HCT116 (cell line): ENCODE results near the gene RXRA.

Experiments used
- EZH2 ChIP-seq: fragments of 200-600 bp; sonication (generic); IDR thresholded peaks from 2 replicates; pipeline ENCODE4 v1.6.1; 2017; ENCODE audit warnings: antibody characterized with exemption, mixed run types
- JUND ChIP-seq: IDR thresholded peaks from 2 replicates; pipeline ENCODE4 v1.6.1; 2012
- POLR2A ChIP-seq: IDR thresholded peaks from 2 replicates; pipeline ENCODE4 v1.7.0; 2011; ENCODE audit warnings: borderline replicate concordance; ENCODE audit not compliant: insufficient read depth, insufficient read length; ENCODE audit errors: extremely low read depth
- RAD21 ChIP-seq: IDR thresholded peaks from 2 replicates; pipeline ENCODE4 v1.6.1; 2012; ENCODE audit warnings: low read depth, mild to moderate bottlenecking
- YY1 ChIP-seq: IDR thresholded peaks from 2 replicates; pipeline ENCODE4 v1.6.1; 2011; ENCODE audit warnings: low read length, low read depth, moderate library complexity, mild to moderate bottlenecking; ENCODE audit not compliant: insufficient replicate concordance; ENCODE audit errors: extremely low read depth
- TF ChIP-seq, protein P1 (sequence below), 3 experiments: fragments of 200-600 bp in 1 of 3; sonication (generic) in 1 of 3; IDR thresholded peaks in 2 of 3; conservative IDR thresholded peaks in 1 of 3; 2 replicates each; pipeline ENCODE4 v1.5.1; 2012 to 2017; ENCODE audit warnings: low read depth in 2 of 3, low read length in 2 of 3, antibody characterized with exemption in 1 of 3, borderline replicate concordance in 1 of 3, control low read depth in 1 of 3, mild to moderate bottlenecking in 1 of 3, mixed read lengths in 1 of 3, mixed run types in 1 of 3, moderate library complexity in 1 of 3; ENCODE audit not compliant: insufficient read depth in 1 of 3

DNA sequence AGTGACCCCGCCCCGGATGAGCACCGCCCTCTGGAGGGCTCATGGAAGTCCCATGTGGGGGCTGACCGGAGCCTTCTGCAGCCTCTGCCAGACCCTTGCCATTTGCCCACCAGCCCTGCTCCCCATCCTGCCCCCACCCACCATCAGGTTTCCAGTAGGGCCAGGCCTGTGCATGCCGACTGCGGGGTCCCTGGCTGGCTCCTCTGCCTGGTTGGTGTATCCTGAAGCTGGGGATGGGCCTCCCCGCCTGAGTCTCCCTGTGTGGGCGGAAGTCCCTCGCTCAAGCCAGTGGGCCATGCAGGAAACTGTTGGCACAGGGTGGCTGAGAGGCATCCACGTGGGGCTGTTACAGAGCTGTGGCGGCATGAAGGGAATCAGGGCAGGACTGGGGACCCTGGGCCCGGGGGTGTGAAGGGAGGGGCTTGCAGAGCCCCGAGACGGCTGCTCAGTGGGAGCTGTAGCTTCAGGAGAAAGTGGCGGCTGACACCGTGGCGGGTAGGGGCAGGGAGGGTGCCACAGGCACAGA, 88.7 kb downstream of the RXRA start:
- TF ChIP-seq POLR2A (no peak), RAD21 (no peak), JUND (no peak), EZH2 (no peak), YY1 (no peak)
- TF ChIP-seq, protein P1, sequence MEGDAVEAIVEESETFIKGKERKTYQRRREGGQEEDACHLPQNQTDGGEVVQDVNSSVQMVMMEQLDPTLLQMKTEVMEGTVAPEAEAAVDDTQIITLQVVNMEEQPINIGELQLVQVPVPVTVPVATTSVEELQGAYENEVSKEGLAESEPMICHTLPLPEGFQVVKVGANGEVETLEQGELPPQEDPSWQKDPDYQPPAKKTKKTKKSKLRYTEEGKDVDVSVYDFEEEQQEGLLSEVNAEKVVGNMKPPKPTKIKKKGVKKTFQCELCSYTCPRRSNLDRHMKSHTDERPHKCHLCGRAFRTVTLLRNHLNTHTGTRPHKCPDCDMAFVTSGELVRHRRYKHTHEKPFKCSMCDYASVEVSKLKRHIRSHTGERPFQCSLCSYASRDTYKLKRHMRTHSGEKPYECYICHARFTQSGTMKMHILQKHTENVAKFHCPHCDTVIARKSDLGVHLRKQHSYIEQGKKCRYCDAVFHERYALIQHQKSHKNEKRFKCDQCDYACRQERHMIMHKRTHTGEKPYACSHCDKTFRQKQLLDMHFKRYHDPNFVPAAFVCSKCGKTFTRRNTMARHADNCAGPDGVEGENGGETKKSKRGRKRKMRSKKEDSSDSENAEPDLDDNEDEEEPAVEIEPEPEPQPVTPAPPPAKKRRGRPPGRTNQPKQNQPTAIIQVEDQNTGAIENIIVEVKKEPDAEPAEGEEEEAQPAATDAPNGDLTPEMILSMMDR (IDR thresholded peaks at IDR 0.05 in 2 of 3, conservative IDR thresholded peaks at IDR 0.05 in 1 of 3; ENCODE audit: borderline replicate concordance in 1 of 3, insufficient read depth in 1 of 3, low read depth in 2 of 3, low read length in 2 of 3) = no peak
